Vagina (tissue), 2 donors: ENCODE measurements around the gene RBM3. TPM values are rescaled to one million over a fixed set of nuclear protein-coding genes. Genes with fewer than 3 reads are reported as not detected.

Source experiments
- DNase-seq, 2 donors: peaks; one replicate each; pipeline ENCODE4 v3.0.0-alpha.2; 2017; ENCODE audit errors: extremely low spot score in 2 of 2
- H3K27ac ChIP-seq: fragments of 200-600 bp; sonication (generic); one replicate; pipeline ENCODE4 v1.5.1; 2019
- H3K27me3 ChIP-seq: fragments of 200-600 bp; sonication (generic); one replicate; pipeline ENCODE4 v1.5.1; 2019
- H3K36me3 ChIP-seq, 2 donors: fragments of 200-600 bp; sonication (generic); one replicate each; pipeline ENCODE4 v1.5.1; 2017 to 2019
- H3K4me1 ChIP-seq: fragments of 200-600 bp; sonication (generic); one replicate; pipeline ENCODE4 v1.5.1; 2019
- H3K4me3 ChIP-seq, 2 donors: fragments of 200-600 bp; sonication (generic); 1 replicate in 1 of 2; 2 replicates in 1 of 2; pipeline ENCODE4 v1.5.1; 2016 to 2019
- H3K9me3 ChIP-seq: fragments of 200-600 bp; sonication (generic); one replicate; pipeline ENCODE4 v1.5.1; 2019
- POLR2A ChIP-seq, 2 donors: fragments of 450-650 bp; IDR thresholded peaks; one replicate each; pipeline ENCODE4 v1.6.1; 2017; ENCODE audit warnings: antibody characterized with exemption in 2 of 2, mild to moderate bottlenecking in 2 of 2, moderate library complexity in 2 of 2
- POLR2AphosphoS5 ChIP-seq, 2 donors: sonication (generic); formaldehyde crosslinking; IDR thresholded peaks; one replicate each; pipeline ENCODE4 v1.9.0; 2017; ENCODE audit warnings: antibody characterized with exemption in 2 of 2, mild to moderate bottlenecking in 2 of 2, low read depth in 1 of 2; ENCODE audit not compliant: insufficient read depth in 1 of 2
- intact Hi-C: fragments of 100-400 bp; cut with DNase I; formaldehyde crosslinking; loops from one replicate; pipeline ENCODE4 v1.15.1; 2023
- total RNA-seq: library from RNA; depleted of rRNA; stranded (reverse); fragments of >200 nt; gene quantifications from one replicate; pipeline ENCODE4 v1.2.3, GENCODE V29; 2016
- TF ChIP-seq, protein P1 (sequence below), 3 experiments: fragments of 450-650 bp in 2 of 3; fragments of 200-600 bp in 1 of 3; sonication (generic) in 1 of 3; IDR thresholded peaks; one replicate each; pipeline ENCODE4 v1.5.1; 2017 to 2019; ENCODE audit warnings: antibody characterized with exemption in 3 of 3, mild to moderate bottlenecking in 2 of 3, moderate library complexity in 2 of 3

The RBM3 gene
- total RNA-seq, 1 donor from 2014 or later: 148 TPM

DNA sequence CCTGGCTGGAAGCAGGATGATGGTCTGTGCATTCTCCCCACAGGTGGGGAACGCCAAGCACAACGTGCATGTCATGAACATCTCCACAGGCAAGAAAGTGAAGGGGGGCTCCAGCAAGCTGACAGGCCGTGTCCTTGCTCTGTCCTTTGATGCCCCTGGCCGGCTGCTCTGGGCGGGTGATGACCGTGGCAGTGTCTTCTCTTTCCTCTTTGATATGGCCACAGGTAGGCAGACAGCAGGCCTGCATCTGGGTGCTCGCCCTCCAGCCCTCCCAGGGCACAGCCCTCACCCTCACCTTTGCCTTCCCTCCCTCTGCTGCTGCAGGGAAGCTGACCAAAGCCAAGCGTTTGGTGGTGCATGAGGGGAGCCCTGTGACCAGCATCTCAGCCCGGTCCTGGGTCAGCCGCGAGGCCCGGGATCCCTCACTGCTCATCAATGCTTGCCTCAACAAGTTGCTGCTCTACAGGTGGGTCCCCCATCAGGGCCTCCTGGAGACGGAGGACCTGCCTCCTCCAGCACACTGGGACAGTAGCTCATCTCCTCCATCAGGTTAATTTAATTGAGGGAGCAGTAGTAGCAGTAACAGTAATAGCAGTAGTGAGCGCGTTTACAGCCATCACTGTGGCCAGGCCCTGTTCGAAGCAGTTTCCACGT, 27.6 kb downstream of the RBM3 start:
- no peak overlapping the region for H3K27ac ChIP-seq
- peaks cover 11% of the 10 kb centered on the region for H3K4me1 ChIP-seq
- no peaks in the 10 kb centered on the region for H3K9me3 ChIP-seq
- H3K4me3 ChIP-seq: no peak overlapping the region
- TF ChIP-seq, protein P1, sequence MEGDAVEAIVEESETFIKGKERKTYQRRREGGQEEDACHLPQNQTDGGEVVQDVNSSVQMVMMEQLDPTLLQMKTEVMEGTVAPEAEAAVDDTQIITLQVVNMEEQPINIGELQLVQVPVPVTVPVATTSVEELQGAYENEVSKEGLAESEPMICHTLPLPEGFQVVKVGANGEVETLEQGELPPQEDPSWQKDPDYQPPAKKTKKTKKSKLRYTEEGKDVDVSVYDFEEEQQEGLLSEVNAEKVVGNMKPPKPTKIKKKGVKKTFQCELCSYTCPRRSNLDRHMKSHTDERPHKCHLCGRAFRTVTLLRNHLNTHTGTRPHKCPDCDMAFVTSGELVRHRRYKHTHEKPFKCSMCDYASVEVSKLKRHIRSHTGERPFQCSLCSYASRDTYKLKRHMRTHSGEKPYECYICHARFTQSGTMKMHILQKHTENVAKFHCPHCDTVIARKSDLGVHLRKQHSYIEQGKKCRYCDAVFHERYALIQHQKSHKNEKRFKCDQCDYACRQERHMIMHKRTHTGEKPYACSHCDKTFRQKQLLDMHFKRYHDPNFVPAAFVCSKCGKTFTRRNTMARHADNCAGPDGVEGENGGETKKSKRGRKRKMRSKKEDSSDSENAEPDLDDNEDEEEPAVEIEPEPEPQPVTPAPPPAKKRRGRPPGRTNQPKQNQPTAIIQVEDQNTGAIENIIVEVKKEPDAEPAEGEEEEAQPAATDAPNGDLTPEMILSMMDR (IDR thresholded peaks at IDR 0.05): no peak
- TF ChIP-seq POLR2AphosphoS5 (IDR thresholded peaks at IDR 0.05; ENCODE audit: insufficient read depth in 1 of 2, low read depth in 1 of 2): no peak
- TF ChIP-seq POLR2A (IDR thresholded peaks at IDR 0.05): no peak
- peaks cover 0 to 40% of the 10 kb centered on the region in 2 donors for H3K36me3 ChIP-seq
- DNase-seq: no peak
- H3K27me3 ChIP-seq: no peaks in the 10 kb centered on the region
- intact Hi-C loops: no loop called here

DNA sequence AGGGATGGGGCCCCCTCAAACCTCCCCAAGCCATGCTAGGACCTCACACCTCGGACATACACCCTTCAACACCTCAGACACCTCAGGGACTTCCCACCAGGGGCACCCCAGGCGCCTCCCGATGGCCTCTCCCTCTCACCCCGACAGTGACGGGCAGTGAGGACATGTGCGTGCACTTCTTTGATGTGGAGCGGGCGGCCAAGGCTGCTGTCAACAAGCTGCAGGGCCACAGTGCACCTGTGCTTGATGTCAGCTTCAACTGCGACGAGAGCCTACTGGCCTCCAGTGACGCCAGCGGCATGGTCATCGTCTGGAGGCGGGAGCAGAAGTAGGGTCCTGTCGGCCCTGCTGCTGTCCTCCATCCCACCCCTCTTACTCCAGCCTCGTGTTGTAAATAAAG, 30.4 kb downstream of the RBM3 start:
- TF ChIP-seq POLR2A (IDR thresholded peaks at IDR 0.05) (no peak), POLR2AphosphoS5 (IDR thresholded peaks at IDR 0.05; ENCODE audit: insufficient read depth in 1 of 2, low read depth in 1 of 2) (no peak)
- TF ChIP-seq, protein P1 (IDR thresholded peaks at IDR 0.05): no peak
- H3K9me3 ChIP-seq: no peaks in the 10 kb centered on the region
- no peak overlapping the region for H3K27ac ChIP-seq
- no peaks in the 10 kb centered on the region for H3K27me3 ChIP-seq
- peaks cover 0 to 30% of the 10 kb centered on the region in 2 donors for H3K36me3 ChIP-seq
- no peak for DNase-seq
- H3K4me3 ChIP-seq: no peak overlapping the region
- intact Hi-C loops: no loop called here
- H3K4me1 ChIP-seq: no peaks in the 10 kb centered on the region

DNA sequence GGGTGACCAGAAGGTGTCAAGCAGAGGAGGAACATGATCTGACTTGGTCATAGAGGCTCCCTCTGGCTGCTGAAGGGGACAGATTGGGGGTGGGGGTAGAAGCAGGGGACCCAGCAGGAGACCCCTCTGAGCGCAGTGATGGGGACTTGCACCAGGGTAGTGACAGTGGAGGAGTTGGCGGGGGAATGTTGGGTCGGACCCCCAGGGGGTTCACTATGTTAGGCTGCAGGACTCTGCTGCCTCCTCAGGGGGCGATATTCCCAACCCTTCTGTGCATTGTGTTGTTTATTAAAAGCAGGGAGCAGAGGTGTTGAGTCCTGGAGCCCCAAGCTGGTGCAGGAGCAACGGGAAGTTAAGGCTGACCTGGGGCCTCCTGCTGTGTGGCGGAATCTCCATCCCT, 31.8 kb downstream of the RBM3 start:
- Histone ChIP-seq H3K4me3 (no peak overlapping the region), H3K36me3 (peaks cover 0 to 16% of the 10 kb centered on the region in 2 donors), H3K27me3 (no peaks in the 10 kb centered on the region), H3K4me1 (no peaks in the 10 kb centered on the region), H3K9me3 (no peaks in the 10 kb centered on the region), H3K27ac (no peak overlapping the region)
- intact Hi-C loops: no loop called here
- no peak for DNase-seq
- TF ChIP-seq, protein P1 (IDR thresholded peaks at IDR 0.05): no peak
- no peak for TF ChIP-seq POLR2A (IDR thresholded peaks at IDR 0.05)
- TF ChIP-seq POLR2AphosphoS5 (IDR thresholded peaks at IDR 0.05; ENCODE audit: insufficient read depth in 1 of 2, low read depth in 1 of 2): no peak

DNA sequence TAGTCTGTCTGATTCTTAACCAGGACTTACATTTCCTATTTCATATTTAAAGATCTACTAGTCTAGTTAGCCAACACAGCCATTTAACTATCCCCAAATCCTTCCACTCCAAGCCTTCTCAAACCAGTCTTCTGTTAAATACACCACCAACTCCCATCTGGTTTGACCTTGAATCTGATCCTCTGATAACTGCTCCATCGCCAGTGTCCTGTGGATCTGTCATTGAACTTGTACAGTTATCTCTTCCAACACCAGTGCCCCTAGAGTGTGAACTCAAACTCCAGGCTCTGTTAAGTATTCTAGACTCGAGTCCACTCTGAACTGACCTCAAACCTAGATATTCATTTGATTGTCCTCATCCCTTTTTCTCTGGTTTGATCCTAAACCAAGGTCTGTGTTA, 37.4 kb downstream of the RBM3 start:
- Histone ChIP-seq H3K27ac (no peak overlapping the region), H3K36me3 (no peaks in the 10 kb centered on the region), H3K4me1 (no peaks in the 10 kb centered on the region), H3K27me3 (no peaks in the 10 kb centered on the region), H3K9me3 (no peaks in the 10 kb centered on the region), H3K4me3 (no peak overlapping the region)
- no peak for TF ChIP-seq POLR2AphosphoS5 (IDR thresholded peaks at IDR 0.05; ENCODE audit: insufficient read depth in 1 of 2, low read depth in 1 of 2)
- TF ChIP-seq POLR2A (IDR thresholded peaks at IDR 0.05): no peak
- TF ChIP-seq, protein P1 (IDR thresholded peaks at IDR 0.05): no peak
- intact Hi-C loops: no loop called here
- DNase-seq: no peak

DNA sequence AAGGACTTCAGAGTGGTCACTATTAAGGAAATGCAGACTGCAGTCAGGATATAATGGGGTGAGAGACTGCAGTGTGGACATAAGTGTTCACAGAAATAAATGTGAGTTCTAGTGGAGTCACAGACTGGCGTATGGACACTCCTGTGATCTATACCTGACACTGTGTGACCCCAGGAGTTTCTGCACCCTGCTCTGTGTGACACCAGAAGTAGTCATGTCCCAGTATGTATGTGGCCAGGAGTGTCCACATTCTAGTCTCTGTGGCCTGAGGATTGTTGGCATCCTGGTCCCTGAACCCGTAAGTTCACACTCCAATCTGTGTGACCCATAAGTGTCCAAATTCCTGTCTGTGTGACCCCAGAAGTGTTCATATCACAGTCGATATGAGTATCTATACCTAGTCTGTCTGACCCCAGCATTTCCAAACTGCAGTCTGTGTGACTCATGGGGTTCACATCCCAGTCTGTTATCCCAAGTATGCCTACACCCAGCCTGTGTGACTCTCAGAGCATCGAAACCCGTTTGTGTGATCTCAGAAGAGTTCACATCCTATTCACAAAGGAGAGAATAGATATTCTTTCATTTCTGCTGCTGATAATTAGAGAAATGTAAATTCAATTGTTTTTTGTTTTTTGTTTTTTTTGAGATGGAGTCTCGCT, 39.3 kb downstream of the RBM3 start:
- Histone ChIP-seq H3K36me3 (no peaks in the 10 kb centered on the region), H3K27me3 (no peaks in the 10 kb centered on the region), H3K4me3 (no peak overlapping the region), H3K9me3 (no peaks in the 10 kb centered on the region), H3K27ac (no peak overlapping the region), H3K4me1 (no peaks in the 10 kb centered on the region)
- intact Hi-C loops: no loop called here
- TF ChIP-seq POLR2AphosphoS5 (IDR thresholded peaks at IDR 0.05; ENCODE audit: insufficient read depth in 1 of 2, low read depth in 1 of 2): no peak
- TF ChIP-seq POLR2A (IDR thresholded peaks at IDR 0.05): no peak
- TF ChIP-seq, protein P1 (IDR thresholded peaks at IDR 0.05): no peak
- DNase-seq: no peak
